T-helper 2 cell (primary cell): ENCODE data around the gene HAO2.
"Not testable (repeated sequence)": the region's sequence is repeated elsewhere in the genome, so short reads cannot be mapped to it uniquely, and the experiment has no call there.

Experiments used
- DNase-seq, 5 experiments: peaks; one replicate each; pipeline versions ENCODE4 v3.0.0 to v3.0.0-alpha.2; 2012 to 2022

Gene HAO2

DNA sequence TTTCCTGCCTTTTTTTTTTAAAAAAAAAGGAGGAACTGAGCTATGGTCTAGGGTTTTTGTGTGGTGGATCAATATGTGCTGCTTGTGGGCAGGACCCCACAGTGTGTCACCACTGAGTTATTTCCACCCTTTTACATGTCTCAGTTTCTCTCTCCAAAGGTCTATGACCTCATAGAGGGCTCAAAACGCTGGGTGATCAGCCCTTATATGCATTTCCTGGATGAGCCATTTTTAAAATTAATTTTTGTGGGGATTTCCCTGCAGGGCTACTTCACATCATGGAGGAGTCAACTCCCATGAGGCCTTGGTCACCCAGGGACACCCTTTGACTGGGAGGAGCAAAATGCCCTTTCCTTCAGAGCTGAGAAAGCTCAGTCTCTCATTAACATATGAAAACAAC, 20.7 kb upstream of the HAO2 start:
- no peak for DNase-seq

DNA sequence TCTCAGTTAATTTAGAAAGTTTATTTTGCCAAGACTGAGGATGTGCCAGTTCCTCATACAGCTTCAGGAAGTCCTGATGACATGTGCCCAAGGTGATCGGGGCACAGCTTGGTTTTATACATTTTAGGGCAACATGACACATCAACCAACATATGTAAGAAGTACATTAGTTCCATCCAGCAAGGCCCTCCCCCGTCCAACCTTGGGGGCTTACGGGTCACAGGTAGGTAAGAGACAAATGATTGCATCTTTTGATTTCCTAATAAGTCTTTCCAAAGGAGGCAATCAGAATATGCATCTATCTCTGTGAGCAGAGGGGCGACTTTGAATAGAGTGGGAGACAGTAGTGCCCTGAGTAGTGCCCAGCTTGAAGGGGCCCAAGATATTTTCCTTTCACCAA, 19.6 kb upstream of the HAO2 start:
- DNase-seq, result no peak

DNA sequence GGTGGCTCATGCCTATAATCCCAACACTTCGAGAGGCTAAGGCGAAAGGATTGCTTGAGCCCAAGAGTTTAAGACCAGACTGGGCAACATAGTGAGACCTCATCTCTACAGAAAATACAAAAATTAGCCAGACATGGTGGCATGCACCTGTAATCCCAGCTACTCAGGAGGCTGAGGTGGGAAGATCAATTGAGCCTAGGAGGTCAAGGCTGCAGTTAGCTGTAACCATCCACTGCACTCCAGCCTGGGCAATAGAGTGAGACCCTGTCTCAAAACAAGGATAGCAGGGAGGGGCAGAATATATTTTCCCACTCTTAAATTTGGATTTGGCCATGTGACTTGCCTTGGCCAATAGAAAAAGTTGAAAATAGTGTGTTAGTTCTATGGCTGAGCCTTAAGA, 17.7 kb upstream of the HAO2 start:
- DNase-seq, result not testable (repeated sequence)

DNA sequence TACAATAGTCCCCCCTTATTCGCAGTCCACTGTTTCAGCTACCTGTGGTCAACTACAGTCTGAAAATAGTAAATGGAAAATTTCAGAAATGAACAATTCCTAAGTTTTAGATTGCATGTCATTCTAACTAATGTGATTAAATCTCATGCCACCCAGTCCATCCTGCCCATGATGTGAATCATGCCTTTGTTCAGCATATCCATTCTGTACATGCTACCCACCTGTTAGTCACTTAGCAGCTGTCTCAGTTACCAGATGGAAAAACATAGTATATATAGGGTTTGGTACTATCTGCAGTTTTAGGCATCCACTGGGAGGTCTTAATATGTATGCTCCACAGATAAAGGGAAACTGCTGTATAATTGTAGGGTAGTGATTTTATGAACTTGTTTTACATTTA, 16.6 kb upstream of the HAO2 start:
- DNase-seq, result no peak

DNA sequence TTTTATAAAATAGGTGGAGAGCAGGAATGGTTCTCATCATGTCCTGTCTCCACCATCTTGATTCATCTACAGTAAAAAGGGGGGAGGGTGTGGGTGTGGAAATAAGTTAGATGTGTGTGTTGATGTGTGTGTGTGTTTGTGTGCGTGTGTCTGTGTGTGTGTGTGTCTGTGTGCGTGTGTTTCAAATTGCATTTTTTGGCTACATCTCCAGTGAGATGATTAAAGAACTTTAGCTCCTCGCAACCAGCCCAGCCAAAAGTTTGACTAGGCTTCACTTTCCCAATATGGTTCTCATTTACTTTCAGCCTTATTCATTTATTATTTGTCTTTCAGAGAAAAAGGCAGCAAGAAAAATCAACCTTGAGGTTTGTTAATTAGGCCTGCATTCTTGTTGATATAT, 14.7 kb upstream of the HAO2 start:
- DNase-seq, result no peak

DNA sequence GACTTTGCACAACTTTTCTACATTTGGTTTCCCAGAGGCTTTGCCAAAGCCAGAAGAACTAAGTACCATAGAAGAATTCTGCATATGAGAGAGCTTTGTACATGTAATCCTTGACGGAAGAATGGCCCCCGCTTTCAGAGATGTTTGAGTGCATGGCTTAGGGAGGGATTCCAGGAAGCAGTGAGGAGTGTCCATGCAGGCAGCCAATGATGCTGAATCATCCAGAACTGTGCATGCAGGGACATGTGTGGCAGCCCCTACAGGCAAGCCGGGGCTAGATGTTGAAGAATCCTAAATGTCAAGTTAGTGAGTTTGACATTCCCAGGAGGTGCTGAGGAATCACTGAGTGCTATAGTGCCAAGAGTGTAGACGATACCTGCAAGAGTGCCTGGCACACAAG, 9.9 kb upstream of the HAO2 start:
- DNase-seq, result no peak

DNA sequence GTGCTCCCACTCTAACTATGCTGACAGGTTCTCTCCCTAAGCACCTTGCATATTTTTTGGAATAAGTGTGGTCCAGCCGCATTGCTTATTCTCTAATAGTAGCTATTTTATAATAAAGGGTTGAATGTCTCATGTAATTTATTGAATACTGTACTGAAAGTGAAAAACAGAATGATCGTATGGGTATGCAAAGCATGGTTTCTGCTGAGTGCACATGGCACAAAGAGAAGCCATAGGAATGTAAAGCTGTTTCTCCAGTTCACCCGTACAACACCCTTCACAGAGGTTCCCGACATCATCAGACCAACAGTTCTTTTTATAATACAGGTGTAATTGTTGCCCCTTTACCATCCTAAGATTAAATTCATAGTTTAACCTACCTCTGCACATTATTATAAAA, 8.9 kb upstream of the HAO2 start:
- no peak for DNase-seq

DNA sequence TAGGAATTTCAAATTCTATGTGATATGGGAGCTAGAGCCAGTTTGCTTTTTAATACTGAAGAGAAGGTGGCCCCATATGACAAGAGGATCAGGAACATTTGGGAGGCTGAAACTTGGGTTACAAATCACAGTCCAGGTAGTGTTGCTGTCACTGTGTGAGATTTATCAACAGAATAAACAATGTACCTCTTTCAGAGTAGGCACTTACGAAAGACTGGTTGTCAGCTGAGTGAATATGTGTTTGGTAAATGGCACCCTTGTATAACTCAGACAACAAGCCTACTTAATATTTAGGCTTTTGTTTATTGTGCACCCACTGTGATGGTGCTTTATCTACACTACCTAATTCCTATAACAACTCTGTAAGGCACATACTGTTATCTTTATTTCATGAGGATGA, 7.4 kb upstream of the HAO2 start:
- DNase-seq, result no peak

DNA sequence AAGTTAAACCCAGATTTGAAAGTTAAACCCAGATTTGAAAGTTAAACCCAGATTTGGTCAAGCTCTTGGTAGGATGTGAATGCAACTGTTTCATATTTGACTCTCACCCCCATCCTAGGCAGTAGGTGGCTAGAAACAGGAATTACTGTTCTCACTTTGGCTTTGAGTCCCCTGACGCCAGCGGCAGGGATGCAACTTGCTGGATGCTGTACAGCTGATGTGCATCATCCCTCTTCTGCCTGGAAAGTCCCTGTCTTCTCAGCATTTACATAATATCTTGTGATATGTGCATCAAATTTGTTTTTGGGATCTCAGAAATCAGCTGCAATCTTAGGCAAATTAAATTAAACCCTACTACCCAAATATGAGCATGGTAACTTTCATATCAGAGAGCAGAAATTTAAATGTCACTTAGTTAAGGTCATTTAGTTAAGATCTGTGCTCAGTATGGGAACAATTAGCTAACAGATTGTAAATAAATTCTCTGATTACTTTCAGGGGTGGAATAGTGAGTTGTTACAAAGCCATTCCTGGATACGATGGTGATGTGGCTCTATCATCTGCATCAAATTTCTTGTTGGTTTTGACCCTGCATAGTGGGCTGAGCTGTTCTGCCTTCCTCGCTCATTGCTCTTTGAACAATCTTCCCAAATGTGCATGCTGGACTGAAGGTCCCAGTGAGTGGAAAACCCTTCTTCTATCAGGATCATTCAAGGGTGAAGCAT, 6.8 kb upstream of the HAO2 start:
- DNase-seq, result no peak

DNA sequence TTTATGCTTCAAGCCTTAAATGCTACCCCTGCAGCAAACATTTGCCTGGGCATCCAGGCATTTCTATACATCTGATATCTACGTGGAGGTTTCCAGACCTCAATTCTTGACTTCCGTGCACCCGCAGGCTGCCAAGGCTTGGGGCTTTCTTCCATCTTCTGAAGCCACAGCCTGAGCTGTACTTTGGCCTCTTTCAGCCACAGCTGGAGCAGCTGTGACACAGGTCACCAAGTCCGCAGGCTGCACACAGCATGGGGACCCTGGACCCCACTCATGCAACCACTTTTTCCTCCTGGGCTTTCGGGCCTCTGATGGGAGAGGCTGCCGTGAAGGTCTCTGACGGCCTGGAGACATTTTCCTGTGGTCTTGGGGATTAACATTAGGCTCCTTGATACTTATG, 5.4 kb upstream of the HAO2 start:
- no peak for DNase-seq

DNA sequence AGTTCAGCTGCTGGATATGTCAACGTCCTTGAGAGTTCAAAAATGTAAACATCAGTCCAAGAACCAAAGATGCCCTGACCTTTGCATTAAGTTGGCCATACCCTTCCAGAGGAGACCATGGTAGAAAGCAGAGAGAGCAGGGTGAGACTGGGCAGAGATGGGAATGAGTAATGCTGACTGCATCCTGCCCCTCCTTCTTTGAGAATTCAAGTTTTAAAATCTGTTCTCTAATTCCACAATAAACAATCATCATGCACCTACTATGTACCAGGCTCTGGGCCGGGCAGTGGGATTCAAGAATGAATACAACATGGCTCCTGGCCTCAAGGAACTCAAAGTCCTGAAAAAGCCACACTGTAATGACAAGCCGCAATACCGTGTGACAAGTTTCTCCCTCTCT, 3.9 kb upstream of the HAO2 start:
- no peak for DNase-seq

DNA sequence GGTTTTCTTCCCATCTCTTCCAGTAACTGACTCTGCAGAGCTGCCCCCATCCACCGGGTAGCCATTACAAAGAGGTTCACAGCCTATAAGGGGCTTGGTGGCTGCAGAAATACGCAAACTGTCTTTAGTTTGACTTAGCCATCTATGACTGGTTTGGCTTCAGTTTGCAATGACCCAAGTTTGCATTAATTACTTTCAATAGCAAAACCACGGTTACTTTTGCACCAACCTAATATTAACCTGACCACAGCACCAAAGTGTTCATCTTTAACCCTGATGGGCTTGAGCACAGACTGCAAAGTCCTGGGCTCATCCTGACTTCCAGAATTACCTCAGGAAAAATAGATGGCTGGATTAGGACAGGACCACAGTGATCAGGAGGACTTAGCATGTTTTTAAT, 2.2 kb upstream of the HAO2 start:
- no peak for DNase-seq

DNA sequence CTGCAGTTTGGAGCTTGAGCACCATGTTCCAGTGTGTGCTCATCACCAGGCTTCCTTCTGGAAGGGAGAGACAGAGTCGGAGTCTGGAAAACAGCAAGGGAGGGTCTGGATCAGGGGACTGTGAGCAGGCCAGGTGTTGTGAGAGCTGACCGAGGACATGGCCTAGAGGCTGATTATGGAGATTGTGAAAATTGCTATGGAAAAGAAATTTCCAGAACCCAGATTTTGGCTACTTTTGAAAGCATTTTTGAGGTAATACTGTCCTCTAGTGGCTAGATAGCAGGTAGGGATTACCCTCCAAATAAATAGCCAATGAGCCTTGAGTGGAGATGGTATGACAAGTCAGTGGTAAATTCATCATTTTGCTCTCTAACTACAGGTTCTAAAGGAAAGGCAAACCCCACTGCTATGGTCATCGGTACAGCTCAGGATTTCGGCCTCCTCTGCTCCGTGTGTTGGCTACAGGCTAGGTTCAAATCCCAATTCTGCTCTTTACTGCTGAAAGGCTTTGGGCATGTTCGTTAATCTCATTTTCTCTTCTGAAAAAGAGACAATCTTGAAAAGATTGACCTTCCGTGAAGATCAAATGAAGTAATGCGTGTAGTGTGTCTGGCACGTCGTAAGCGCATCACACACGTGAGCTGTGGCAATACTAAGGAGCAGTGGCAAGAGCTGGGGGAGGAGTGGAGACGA, 1.0 kb upstream of the HAO2 start:
- no peak for DNase-seq

DNA sequence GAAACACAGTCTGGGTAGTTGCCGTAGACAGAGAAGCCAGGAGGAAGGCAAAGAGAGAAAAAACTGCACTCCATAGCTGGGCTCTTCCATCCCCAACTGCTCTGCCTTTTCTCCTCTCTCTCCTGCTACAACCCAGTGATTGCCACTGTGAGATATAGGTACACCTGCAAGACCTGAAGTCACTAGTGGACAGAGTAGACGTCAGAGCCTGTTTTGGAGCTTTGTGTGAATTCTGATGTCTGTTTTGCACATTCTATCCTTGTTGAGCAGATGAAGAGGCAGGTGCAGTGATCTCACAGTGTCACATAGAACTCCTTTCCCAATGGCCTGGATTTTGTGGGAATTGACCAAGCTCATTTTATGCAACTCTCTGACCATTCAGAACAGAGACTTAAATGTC, 2.2 kb downstream of the HAO2 start:
- no peak for DNase-seq

DNA sequence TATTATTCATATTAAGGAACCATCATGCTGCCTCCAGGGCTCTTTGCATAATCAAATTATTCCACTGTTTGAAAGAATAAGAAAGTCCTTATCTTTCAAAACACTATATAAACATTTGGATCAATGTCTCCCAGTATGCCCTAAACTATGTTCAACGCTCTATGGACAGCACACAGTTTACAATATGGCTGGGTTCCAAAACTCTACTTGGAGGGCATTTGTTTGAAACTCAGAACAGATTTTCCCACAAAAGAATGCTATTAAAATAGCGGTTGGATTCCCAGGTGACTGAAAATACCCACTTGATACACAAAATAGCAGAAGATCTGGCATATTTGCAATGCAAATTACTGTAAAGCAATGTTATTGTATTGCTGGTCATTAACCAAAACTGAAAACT, 3.2 kb downstream of the HAO2 start:
- DNase-seq, result no peak

DNA sequence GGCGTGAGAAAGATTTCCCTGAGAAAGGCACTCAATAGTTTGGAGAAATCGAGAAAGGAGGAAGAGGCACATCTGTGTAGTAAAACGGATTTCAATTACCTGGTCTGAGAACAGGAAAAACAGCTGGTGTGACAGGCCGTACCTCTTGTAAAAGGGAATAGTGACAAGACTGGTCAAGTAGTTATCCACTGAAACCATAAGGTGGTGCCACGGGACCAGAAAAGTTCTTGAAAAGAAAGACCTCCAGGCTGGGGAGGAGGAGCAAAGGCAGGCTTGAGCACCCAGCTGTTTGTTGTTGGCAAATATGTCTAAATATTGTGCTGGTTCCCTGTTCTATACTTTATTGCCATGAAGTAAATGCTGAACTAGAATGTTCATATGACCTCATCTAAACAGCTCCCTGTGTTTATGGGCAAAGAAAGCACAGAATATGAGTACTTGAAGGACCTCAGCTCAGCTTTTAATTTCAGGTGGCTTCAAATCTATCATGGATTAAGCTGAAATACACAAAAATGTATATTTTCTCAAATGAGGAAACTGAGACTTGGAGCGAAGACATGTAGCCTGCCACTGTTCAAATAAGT, 4.0 kb downstream of the HAO2 start:
- no peak for DNase-seq

DNA sequence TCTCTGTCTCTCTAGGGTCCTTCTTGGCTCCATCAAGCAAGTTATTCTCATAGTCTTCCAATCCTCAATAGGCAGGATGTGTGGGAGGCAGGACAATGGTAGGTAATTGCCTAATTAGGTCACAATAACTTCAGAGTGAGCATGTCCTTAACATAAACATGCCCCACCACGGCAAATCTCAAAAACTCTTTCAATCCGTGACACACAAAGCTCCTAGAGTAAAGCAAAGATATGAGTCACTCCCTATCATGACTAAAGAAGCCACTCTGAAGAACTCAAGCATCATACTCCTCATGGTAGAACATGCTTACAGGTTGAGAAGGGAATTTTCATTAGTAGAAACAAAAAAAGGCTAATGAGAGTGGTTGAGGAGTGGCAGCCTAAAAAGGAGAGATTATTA, 4.9 kb downstream of the HAO2 start:
- DNase-seq, result no peak

DNA sequence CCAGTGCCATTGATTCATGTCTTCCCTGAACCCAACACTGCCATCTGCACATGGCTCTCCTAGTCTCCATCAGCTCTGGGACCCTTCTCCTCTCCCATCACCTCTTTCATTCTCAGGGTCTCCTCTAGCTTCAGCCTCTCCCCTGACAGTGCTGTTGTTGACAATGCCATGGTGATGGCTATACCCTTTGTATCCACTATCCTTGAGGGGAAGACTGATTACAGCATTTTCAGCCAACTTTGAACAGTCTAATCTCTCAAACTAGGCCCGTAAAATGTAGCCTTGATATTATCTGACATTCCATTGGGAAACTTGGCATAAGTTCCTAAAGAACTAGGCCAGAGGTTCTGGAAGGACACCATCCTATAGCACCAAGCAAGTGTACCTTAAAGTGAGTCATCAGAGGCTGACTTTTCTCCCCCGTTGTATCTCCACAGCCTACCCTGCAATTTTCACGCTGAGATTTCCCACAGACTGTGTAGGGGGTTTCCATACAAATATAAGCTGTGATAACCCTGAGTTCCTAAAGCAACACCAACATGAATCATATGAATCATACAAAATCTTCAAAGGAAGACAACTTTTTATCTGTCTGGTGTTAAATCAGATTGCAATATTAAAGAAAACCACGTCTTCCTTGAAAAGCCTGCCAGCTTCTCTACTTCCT, 5.8 kb downstream of the HAO2 start:
- no peak for DNase-seq

DNA sequence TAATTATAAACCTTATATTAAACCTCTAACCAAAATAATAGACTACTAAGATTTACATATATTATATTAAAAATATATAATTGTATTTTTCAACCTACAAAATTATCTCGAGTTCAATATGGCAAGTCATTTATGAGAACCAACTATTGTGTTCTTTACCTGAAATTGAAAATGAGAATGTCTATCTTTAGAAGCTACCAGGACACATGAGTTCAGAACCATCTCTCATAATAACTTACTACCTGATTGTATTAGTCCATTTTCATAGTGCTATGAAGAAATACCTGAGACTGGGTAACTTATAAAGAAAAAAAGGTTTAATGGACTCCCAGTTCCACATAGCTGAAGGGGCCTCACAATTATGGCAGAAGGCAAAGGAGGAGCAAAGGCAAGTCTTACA, 6.8 kb downstream of the HAO2 start:
- DNase-seq, result no peak

DNA sequence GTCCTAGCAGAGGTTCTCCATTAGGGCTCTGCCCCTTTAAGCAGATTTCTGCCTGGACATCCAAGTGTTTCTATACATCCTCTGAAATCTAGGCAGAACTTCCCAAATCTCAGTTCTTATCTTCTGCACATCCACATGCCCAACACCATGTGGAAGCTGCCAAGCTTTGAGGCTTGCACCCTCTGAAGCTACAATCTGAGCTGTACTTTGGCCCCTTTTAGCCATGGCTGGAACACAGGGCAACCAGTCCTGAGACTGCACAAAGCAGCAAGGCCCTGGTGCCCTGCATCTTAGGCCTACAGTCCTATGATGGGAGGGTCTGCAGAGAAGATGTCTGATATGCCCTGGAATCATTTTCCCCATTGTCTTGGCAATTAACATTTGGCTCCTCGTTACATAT, 8.0 kb downstream of the HAO2 start:
- no peak for DNase-seq

DNA sequence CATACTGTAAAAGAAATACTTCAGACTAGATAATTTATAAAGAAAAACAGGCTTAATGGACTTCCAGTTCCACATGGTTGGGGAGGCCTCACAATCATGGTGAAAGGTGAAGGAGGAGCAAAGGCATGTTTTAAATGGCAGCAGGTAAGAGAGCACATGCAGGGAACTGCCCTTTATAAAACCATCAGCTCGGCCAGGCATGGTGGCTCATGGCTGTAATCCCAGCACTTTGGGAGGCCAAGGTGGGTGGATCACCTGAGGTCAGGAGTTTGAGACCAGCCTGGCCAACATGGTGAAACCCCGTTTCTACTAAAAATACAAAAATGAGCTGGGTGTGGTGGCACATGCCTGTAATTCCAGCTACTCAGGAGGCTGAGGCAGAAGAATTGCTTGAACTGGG, 9.0 kb downstream of the HAO2 start:
- DNase-seq, result not testable (repeated sequence)

DNA sequence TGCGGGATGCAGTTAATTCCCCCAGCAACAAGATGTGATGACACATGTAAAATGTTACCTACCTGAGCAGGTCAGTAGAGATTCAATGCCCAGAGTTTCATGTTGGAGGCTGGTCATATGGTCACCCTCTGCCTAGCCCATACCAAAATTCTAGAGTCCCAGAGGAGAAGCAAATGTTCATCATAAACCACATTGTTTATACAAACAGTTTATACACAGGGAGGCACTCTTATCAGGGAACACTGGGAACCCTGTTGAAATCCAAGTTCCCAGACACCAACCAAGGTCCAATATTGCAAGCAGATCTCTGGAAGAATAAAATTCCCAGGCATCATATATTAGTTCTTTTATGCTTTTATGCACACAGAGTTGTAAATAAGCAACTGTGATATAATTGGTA, 10.5 kb downstream of the HAO2 start:
- DNase-seq, result no peak

DNA sequence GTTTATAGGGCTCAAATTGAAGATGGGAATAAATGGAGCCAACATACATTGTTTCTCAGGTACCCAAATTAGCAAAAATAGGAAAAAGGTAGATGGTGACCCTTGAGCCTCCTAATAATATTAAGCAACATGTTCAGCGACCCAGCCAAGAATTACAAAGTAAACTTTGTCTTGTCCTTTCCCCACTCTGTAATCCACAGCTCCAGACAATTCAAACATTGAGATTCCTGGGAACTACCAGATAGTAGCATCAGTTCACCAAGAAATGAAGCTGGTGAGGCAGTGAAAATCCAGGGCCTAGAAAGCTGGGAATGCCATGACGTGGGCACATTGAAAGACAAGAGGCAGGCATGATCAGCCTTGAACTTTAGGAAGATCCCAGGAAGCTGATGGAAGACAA, 11.7 kb downstream of the HAO2 start:
- DNase-seq, result no peak
